Right atrium auricular region (tissue), 2 donors: ENCODE data around the gene METTL4. TPM values are rescaled to one million over a fixed set of nuclear protein-coding genes. Genes with fewer than 3 reads are reported as not detected.
A peak's percentile ranks its signal among the peaks of the same experiment; 100 is the strongest.

Source experiments
- DNase-seq: peaks from one replicate; pipeline ENCODE4 v3.0.0-alpha.2; 2019; ENCODE audit warnings: low spot score
- H3K27ac ChIP-seq, 2 donors: fragments of 200-600 bp; sonication (generic); 1 replicate in 1 of 2; 2 replicates in 1 of 2; pipeline ENCODE4 v1.5.1; 2016 to 2019
- H3K27me3 ChIP-seq, 2 donors: fragments of 200-600 bp; sonication (generic); one replicate each; pipeline versions ENCODE4 v1.5.1 to v1.6.0; 2017 to 2019
- H3K36me3 ChIP-seq: fragments of 200-600 bp; sonication (generic); one replicate; pipeline ENCODE4 v1.5.1; 2016
- H3K4me1 ChIP-seq, 2 donors: fragments of 200-600 bp; sonication (generic); one replicate each; pipeline versions ENCODE4 v1.5.1 to v1.6.0; 2017 to 2019
- H3K4me3 ChIP-seq, 2 donors: fragments of 200-600 bp; sonication (generic); 1 replicate in 1 of 2; 2 replicates in 1 of 2; pipeline ENCODE4 v1.5.1; 2017 to 2019; ENCODE audit warnings: mild to moderate bottlenecking in 1 of 2, moderate library complexity in 1 of 2
- H3K9me3 ChIP-seq, 2 donors: fragments of 200-600 bp; sonication (generic); one replicate each; pipeline ENCODE4 v1.5.1; 2019
- total RNA-seq, 2 donors: library from RNA; depleted of rRNA; stranded (reverse); fragments of >200 nt; gene quantifications; one replicate each; pipeline ENCODE4 v1.1.0, GENCODE V29; 2016
- TF ChIP-seq, protein P1 (sequence below), 2 donors: fragments of 200-600 bp; sonication (generic); IDR thresholded peaks; one replicate each; pipeline ENCODE4 v1.5.1; 2019; ENCODE audit warnings: antibody characterized with exemption in 2 of 2

The METTL4 gene
- total RNA-seq: 1 to 10 TPM; 4.2 to 6.1 TPM

DNA sequence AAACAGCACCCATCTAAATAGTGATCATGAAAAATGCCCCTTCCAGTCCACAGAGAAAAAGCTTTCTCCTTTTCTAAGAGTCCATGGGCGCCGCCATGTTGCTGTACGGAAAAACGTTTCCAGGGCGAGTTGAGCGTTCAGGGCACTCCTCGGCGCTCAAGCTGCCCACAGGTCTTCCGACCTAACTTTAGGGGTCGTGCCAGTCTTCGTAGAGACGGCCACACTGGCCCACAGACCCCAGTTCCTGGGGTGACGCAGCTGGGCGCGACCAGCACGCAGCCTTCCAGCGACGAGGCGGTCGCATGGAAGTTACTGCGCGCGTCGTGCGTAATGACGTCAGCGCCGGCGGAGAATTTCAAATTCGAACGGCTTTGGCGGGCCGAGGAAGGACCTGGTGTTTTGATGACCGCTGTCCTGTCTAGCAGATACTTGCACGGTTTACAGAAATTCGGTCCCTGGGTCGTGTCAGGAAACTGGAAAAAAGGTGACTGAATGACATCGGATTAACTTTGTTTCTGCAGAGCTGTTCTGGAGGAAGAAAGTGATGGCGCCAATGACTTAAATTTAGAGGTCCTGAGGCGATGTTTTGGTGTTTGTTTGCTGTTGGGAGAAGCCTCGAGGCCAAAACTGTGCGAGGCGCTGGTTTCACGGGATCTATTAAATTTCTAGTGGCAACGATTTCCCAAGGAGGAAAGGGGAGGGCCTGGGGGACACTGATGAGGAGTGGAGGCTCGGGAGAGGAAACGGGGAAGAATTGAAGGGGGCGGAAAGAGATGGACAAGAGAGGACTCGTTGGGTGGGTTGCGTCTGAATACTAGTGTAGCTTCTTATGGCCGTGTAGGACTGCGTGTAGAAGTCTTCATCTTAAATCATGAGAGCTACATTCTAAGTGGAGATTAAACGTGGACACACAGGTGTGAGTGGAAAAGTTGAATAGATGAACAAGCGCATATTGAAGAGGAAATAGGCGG is at the start of gene METTL4, which contains the start of gene NDC80:
METTL4 (minus strand) TSS at position 306 of the 971 bp plus-strand sequence. CDS start 4,289 bp downstream, outside the sequence.
NDC80 (plus strand) TSS at position 358 of the 971 bp plus-strand sequence. CDS start 1,429 bp downstream, outside the sequence.
- peak; percentile 85 for DNase-seq
- H3K27me3 ChIP-seq: no peaks in the 10 kb centered on the region
- peak within 1 kb of the TSS; percentile 71 to 81 for H3K4me3 ChIP-seq
- TF ChIP-seq, protein P1, sequence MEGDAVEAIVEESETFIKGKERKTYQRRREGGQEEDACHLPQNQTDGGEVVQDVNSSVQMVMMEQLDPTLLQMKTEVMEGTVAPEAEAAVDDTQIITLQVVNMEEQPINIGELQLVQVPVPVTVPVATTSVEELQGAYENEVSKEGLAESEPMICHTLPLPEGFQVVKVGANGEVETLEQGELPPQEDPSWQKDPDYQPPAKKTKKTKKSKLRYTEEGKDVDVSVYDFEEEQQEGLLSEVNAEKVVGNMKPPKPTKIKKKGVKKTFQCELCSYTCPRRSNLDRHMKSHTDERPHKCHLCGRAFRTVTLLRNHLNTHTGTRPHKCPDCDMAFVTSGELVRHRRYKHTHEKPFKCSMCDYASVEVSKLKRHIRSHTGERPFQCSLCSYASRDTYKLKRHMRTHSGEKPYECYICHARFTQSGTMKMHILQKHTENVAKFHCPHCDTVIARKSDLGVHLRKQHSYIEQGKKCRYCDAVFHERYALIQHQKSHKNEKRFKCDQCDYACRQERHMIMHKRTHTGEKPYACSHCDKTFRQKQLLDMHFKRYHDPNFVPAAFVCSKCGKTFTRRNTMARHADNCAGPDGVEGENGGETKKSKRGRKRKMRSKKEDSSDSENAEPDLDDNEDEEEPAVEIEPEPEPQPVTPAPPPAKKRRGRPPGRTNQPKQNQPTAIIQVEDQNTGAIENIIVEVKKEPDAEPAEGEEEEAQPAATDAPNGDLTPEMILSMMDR (IDR thresholded peaks at IDR 0.05): peak in 1 of 2 donors; percentile 18
- H3K36me3 ChIP-seq: no peaks in the 10 kb centered on the region
- H3K27ac ChIP-seq: peak within 1 kb of the TSS; percentile 96 to 97
- H3K4me1 ChIP-seq: peaks cover 0 to 17% of the 10 kb centered on the region in 2 donors
- H3K9me3 ChIP-seq: no peaks in the 10 kb centered on the region

- no peak overlapping the region for H3K27ac ChIP-seq
- H3K4me3 ChIP-seq: no peak overlapping the region
- H3K27me3 ChIP-seq: no peaks in the 10 kb centered on the region
- no peak for DNase-seq
- TF ChIP-seq, protein P1 (IDR thresholded peaks at IDR 0.05): no peak
- no peaks in the 10 kb centered on the region for H3K4me1 ChIP-seq
- H3K36me3 ChIP-seq: no peaks in the 10 kb centered on the region
- no peaks in the 10 kb centered on the region for H3K9me3 ChIP-seq
These were observed 46.7 kb upstream of the METTL4 start for GRCh38 chr18:2618009-2618408.

DNA sequence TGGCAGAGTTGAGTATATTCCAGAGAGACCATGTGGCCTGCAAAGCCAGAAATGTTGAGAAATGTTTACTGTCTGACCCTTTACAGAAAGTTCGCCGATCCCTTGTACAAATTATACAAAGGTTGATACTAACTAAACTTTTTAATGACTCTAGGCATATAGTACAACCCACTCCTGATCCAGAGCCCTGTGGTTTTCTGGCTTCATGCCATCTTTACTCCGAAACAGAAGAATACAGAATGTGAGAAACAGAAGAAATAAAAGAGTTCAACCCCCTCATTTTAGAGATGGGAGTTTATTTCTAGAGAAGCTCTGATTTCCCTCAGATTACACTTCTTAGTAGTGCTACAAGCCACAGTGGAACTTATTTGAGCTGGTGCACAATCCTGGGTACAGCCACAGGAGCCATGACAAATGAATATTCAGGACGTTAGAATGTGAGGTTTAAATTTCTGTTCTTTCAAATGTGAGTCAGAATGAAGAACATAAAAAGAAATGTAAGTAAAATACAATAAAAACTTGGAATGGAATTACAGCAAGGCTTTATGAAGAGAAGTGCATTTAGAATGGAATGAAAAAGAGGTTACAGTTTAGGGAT is 46.2 kb upstream of the METTL4 start:
- Histone ChIP-seq H3K27me3 (no peaks in the 10 kb centered on the region), H3K9me3 (no peaks in the 10 kb centered on the region), H3K4me3 (no peak overlapping the region), H3K4me1 (no peaks in the 10 kb centered on the region), H3K27ac (no peak overlapping the region), H3K36me3 (no peaks in the 10 kb centered on the region)
- TF ChIP-seq, protein P1 (IDR thresholded peaks at IDR 0.05): no peak
- DNase-seq: no peak

- no peaks in the 10 kb centered on the region for H3K27me3 ChIP-seq
- H3K9me3 ChIP-seq: no peaks in the 10 kb centered on the region
- TF ChIP-seq, protein P1 (IDR thresholded peaks at IDR 0.05): no peak
- H3K36me3 ChIP-seq: no peaks in the 10 kb centered on the region
- H3K4me3 ChIP-seq: no peak overlapping the region
- DNase-seq: no peak
- no peaks in the 10 kb centered on the region for H3K4me1 ChIP-seq
- H3K27ac ChIP-seq: no peak overlapping the region
These were observed 41.7 kb upstream of the METTL4 start for GRCh38 chr18:2612996-2613395.

DNA sequence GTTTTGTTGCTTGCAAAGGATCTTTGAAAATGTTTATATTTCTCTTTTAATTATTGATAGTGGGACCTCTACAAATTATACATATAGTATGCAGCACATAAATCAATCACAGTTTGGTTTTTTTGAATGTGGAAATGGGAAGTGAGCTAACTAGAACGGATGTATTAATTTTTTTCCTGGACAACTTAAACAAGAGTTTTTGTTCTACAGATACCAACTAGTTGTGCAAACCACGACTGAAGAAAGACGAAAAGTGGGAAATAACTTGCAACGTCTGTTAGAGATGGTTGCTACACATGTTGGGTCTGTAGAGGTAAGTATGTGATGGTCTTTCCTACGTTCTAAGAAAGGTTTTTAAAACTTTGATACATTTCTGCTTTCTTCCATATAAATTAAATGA is 39.2 kb upstream of the METTL4 start:
- no peaks in the 10 kb centered on the region for H3K4me1 ChIP-seq
- H3K36me3 ChIP-seq: no peaks in the 10 kb centered on the region
- H3K27me3 ChIP-seq: no peaks in the 10 kb centered on the region
- DNase-seq: no peak
- TF ChIP-seq, protein P1 (IDR thresholded peaks at IDR 0.05): no peak
- H3K27ac ChIP-seq: no peak overlapping the region
- no peak overlapping the region for H3K4me3 ChIP-seq
- no peaks in the 10 kb centered on the region for H3K9me3 ChIP-seq
